Measurements from ENCODE around the gene SLCO2B1. TPM values are rescaled to one million over a fixed set of nuclear protein-coding genes. Genes with fewer than 3 reads are reported as not detected.

The SLCO2B1 gene
- total RNA-seq, 1 experiment from 2014 or later: 277 TPM

GRCh38 chr11:75143420-75143731 lies 7.5 kb upstream of the SLCO2B1 start:
- H3K27ac Mint-ChIP-seq (ENCODE audit: unreplicated experiment): no peak overlapping the region
- Histone ChIP-seq H3K9me3 (no peaks in the 10 kb centered on the region), H3K27me3 (replicated peaks; ENCODE audit: control insufficient read depth, insufficient read depth, low read length) (no peaks in the 10 kb centered on the region), H3K4me1 (peaks cover 51% of the 10 kb centered on the region), H3K36me3 (ENCODE audit: control insufficient read depth, insufficient read depth, low read length) (no peaks in the 10 kb centered on the region), H3K4me3 (ENCODE audit: low read depth, low read length) (no peak overlapping the region)
- TF ChIP-seq, protein P1, sequence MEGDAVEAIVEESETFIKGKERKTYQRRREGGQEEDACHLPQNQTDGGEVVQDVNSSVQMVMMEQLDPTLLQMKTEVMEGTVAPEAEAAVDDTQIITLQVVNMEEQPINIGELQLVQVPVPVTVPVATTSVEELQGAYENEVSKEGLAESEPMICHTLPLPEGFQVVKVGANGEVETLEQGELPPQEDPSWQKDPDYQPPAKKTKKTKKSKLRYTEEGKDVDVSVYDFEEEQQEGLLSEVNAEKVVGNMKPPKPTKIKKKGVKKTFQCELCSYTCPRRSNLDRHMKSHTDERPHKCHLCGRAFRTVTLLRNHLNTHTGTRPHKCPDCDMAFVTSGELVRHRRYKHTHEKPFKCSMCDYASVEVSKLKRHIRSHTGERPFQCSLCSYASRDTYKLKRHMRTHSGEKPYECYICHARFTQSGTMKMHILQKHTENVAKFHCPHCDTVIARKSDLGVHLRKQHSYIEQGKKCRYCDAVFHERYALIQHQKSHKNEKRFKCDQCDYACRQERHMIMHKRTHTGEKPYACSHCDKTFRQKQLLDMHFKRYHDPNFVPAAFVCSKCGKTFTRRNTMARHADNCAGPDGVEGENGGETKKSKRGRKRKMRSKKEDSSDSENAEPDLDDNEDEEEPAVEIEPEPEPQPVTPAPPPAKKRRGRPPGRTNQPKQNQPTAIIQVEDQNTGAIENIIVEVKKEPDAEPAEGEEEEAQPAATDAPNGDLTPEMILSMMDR (IDR thresholded peaks at IDR 0.05; ENCODE audit: insufficient read depth in 1 of 2, low read depth in 1 of 2, low read length in 1 of 2, severe bottlenecking in 1 of 2, unreplicated experiment in 1 of 2): no peak
- no peaks in the 10 kb centered on the region for H3K9me3 Mint-ChIP-seq (ENCODE audit: unreplicated experiment)
- H3K27me3 Mint-ChIP-seq (ENCODE audit: insufficient read depth, unreplicated experiment): no peaks in the 10 kb centered on the region
- ChIA-PET CTCF (interaction anchor here (0.7 to 11.4 kb wide), 9 partner anchors 12 to 195 kb away, joined by 4 to 887 read pairs (median 10); partner anchors contain the start of gene TPBGL), POLR2A (no interaction called here)
- no TSS peak for BruUV-seq (replicated peaks)
- intact Hi-C loops (cut with micrococcal nuclease; ENCODE audit: unreplicated experiment): loop anchor here (5.0 kb wide), 1 partner anchor 44 kb away; no protein-coding TSS in a partner anchor
- H3K4me1 Mint-ChIP-seq (ENCODE audit: low read depth, unreplicated experiment): peaks cover 43% of the 10 kb centered on the region
- peaks cover 12% of the 10 kb centered on the region for H3K36me3 Mint-ChIP-seq (ENCODE audit: insufficient read depth, unreplicated experiment)
- H3K4me3 Mint-ChIP-seq (ENCODE audit: unreplicated experiment): no peak overlapping the region
- DNase-seq: no peak

- intact Hi-C loops (cut with micrococcal nuclease; ENCODE audit: unreplicated experiment): loop anchor here (1.0 to 5.0 kb wide), 3 partner anchors 43 to 97 kb away; no protein-coding TSS in a partner anchor
- DNase-seq: no peak
- Mint-ChIP-seq H3K36me3 (ENCODE audit: insufficient read depth, unreplicated experiment) (peaks cover 12% of the 10 kb centered on the region), H3K4me3 (ENCODE audit: unreplicated experiment) (no peak overlapping the region), H3K27me3 (ENCODE audit: insufficient read depth, unreplicated experiment) (no peaks in the 10 kb centered on the region), H3K4me1 (ENCODE audit: low read depth, unreplicated experiment) (peaks cover 43% of the 10 kb centered on the region), H3K9me3 (ENCODE audit: unreplicated experiment) (no peaks in the 10 kb centered on the region), H3K27ac (ENCODE audit: unreplicated experiment) (no peak overlapping the region)
- TF ChIP-seq, protein P1 (IDR thresholded peaks at IDR 0.05; ENCODE audit: insufficient read depth in 1 of 2, low read depth in 1 of 2, low read length in 1 of 2, severe bottlenecking in 1 of 2, unreplicated experiment in 1 of 2): no peak
- peaks cover 63% of the 10 kb centered on the region for H3K4me1 ChIP-seq
- H3K27me3 ChIP-seq (replicated peaks; ENCODE audit: control insufficient read depth, insufficient read depth, low read length): no peaks in the 10 kb centered on the region
- no peaks in the 10 kb centered on the region for H3K9me3 ChIP-seq
- no peak overlapping the region for H3K4me3 ChIP-seq (ENCODE audit: low read depth, low read length)
- ChIA-PET CTCF (interaction anchor here (0.6 to 11.4 kb wide), 16 partner anchors 10 to 1268 kb away, joined by 3 to 887 read pairs (median 10); partner anchors contain the start of genes COA4, PAAF1 and TPBGL), POLR2A (interaction anchor here (0.7 to 3.9 kb wide), 5 partner anchors 11 to 130 kb away, joined by 3 to 43 read pairs (median 18); no protein-coding TSS in a partner anchor)
- BruUV-seq (replicated peaks): no TSS peak
- H3K36me3 ChIP-seq (ENCODE audit: control insufficient read depth, insufficient read depth, low read length): no peaks in the 10 kb centered on the region
Measured at GRCh38 chr11:75144716-75145014, 6.2 kb upstream of the SLCO2B1 start.

- TF ChIP-seq, protein P1 (IDR thresholded peaks at IDR 0.05; ENCODE audit: insufficient read depth in 1 of 2, low read depth in 1 of 2, low read length in 1 of 2, severe bottlenecking in 1 of 2, unreplicated experiment in 1 of 2): no peak
- intact Hi-C loops (cut with micrococcal nuclease; ENCODE audit: unreplicated experiment): no loop called here
- Mint-ChIP-seq H3K27me3 (ENCODE audit: insufficient read depth, unreplicated experiment) (no peaks in the 10 kb centered on the region), H3K9me3 (ENCODE audit: unreplicated experiment) (no peaks in the 10 kb centered on the region), H3K4me3 (ENCODE audit: unreplicated experiment) (peak overlapping the region; percentile 25), H3K36me3 (ENCODE audit: insufficient read depth, unreplicated experiment) (peaks cover 12% of the 10 kb centered on the region), H3K4me1 (ENCODE audit: low read depth, unreplicated experiment) (peaks cover 44% of the 10 kb centered on the region), H3K27ac (ENCODE audit: unreplicated experiment) (peak overlapping the region; percentile 75)
- DNase-seq: peak in 1 of 2 experiments; percentile 34
- H3K36me3 ChIP-seq (ENCODE audit: control insufficient read depth, insufficient read depth, low read length): no peaks in the 10 kb centered on the region
- ChIA-PET POLR2A (interaction anchor here (1.1 to 3.9 kb wide), 6 partner anchors 11 to 59 kb away, joined by 3 to 43 read pairs (median 12); no protein-coding TSS in a partner anchor), CTCF (interaction anchor here (0.6 to 11.4 kb wide), 21 partner anchors 7 to 1269 kb away, joined by 3 to 887 read pairs (median 5); partner anchors contain the start of genes COA4, PAAF1 and TPBGL)
- no peaks in the 10 kb centered on the region for H3K27me3 ChIP-seq (replicated peaks; ENCODE audit: control insufficient read depth, insufficient read depth, low read length)
- H3K9me3 ChIP-seq: no peaks in the 10 kb centered on the region
- no peak overlapping the region for H3K4me3 ChIP-seq (ENCODE audit: low read depth, low read length)
- H3K4me1 ChIP-seq: peaks cover 71% of the 10 kb centered on the region
- BruUV-seq (replicated peaks): no TSS peak
Measured at GRCh38 chr11:75145196-75145971, 5.5 kb upstream of the SLCO2B1 start.

Measured in Caco-2 (cell line).